ENCODE results near the gene TTR. TPM values are rescaled to one million over a fixed set of nuclear protein-coding genes. Genes with fewer than 3 reads are reported as not detected.

Gene TTR
- total and polyA plus RNA-seq, 2 donors (not counting 1 experiment from before 2014, with no cell fraction given), result not detected

GRCh38 chr18:31575515-31576257 is 16.0 kb upstream of the TTR start:
- DNase-seq (ENCODE audit: low read depth in 2 of 2), result no peak
- TF ChIP-seq EZH2 (IDR thresholded peaks at IDR 0.05; ENCODE audit: low read length, missing control alignments), result no peak
- TF ChIP-seq, protein P1, sequence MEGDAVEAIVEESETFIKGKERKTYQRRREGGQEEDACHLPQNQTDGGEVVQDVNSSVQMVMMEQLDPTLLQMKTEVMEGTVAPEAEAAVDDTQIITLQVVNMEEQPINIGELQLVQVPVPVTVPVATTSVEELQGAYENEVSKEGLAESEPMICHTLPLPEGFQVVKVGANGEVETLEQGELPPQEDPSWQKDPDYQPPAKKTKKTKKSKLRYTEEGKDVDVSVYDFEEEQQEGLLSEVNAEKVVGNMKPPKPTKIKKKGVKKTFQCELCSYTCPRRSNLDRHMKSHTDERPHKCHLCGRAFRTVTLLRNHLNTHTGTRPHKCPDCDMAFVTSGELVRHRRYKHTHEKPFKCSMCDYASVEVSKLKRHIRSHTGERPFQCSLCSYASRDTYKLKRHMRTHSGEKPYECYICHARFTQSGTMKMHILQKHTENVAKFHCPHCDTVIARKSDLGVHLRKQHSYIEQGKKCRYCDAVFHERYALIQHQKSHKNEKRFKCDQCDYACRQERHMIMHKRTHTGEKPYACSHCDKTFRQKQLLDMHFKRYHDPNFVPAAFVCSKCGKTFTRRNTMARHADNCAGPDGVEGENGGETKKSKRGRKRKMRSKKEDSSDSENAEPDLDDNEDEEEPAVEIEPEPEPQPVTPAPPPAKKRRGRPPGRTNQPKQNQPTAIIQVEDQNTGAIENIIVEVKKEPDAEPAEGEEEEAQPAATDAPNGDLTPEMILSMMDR (conservative IDR thresholded peaks at IDR 0.05 in 1 of 2, IDR thresholded peaks at IDR 0.05 in 1 of 2; ENCODE audit: low read depth in 1 of 2, low read length in 2 of 2), result no peak
- H2AFZ ChIP-seq (ENCODE audit: low read length), result no peak overlapping the region

DNA sequence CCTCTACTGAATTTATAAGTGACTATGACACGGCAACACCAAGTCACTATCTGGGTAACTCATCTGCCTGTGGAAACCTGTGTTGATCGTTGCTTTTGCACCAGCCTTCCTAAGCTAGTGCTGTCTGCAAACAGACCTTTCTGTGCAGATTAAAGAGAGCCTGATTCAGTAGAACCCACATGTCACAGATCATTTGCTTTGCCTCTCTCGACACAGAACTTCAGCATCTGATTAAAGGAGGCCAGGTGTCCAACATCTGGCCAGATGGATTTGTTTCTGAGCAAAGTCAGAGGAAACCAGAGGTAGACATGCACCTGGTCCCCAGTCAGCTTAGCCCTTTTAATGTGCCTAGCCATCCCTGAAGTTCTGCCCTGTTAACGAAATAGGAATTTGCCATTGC is 15.0 kb upstream of the TTR start:
- H3K27me3 ChIP-seq (ENCODE audit: control insufficient read depth, insufficient read depth, low read length), result no peaks in the 10 kb centered on the region
- TF ChIP-seq, protein P1 (conservative IDR thresholded peaks at IDR 0.05 in 1 of 2, IDR thresholded peaks at IDR 0.05 in 1 of 2; ENCODE audit: low read depth in 1 of 2, low read length in 2 of 2), result no peak
- TF ChIP-seq EZH2 (IDR thresholded peaks at IDR 0.05; ENCODE audit: low read length, missing control alignments), result no peak
- no peaks in the 10 kb centered on the region for H3K79me2 ChIP-seq (ENCODE audit: control insufficient read depth, insufficient read depth, low read length)
- no peak overlapping the region for H3K4me3 ChIP-seq (replicated peaks in 1 of 4; ENCODE audit: control extremely low read depth in 1 of 4, insufficient read depth in 1 of 4, low read depth in 3 of 4, low read length in 4 of 4)
- no peaks in the 10 kb centered on the region for H3K36me3 ChIP-seq (ENCODE audit: control insufficient read depth, insufficient read depth, low read length)
- no peak overlapping the region for H3K4me2 ChIP-seq (ENCODE audit: extremely low read depth, insufficient read depth, low read length)
- H3K9me3 ChIP-seq (ENCODE audit: control insufficient read depth, insufficient read depth, low read depth, low read length), result no peaks in the 10 kb centered on the region
- DNase-seq (ENCODE audit: low read depth in 2 of 2), result no peak
- H3K9ac ChIP-seq (ENCODE audit: insufficient read depth, low read length), result no peak overlapping the region
- H3K4me1 ChIP-seq (ENCODE audit: control insufficient read depth, extremely low read depth, insufficient read depth, low read length), result no peaks in the 10 kb centered on the region
- H4K20me1 ChIP-seq (ENCODE audit: control insufficient read depth, extremely low read depth, insufficient read depth, low read length), result no peaks in the 10 kb centered on the region
- no peak overlapping the region for H2AFZ ChIP-seq (ENCODE audit: low read length)
- H3K27ac ChIP-seq (ENCODE audit: insufficient read depth, low read length), result no peak overlapping the region

More at GRCh38 chr18:31575515-31576257, 16.0 kb upstream of the TTR start:
- H4K20me1 ChIP-seq (ENCODE audit: control insufficient read depth, extremely low read depth, insufficient read depth, low read length), result no peaks in the 10 kb centered on the region
- no peaks in the 10 kb centered on the region for H3K9me3 ChIP-seq (ENCODE audit: control insufficient read depth, insufficient read depth, low read depth, low read length)
- no peak overlapping the region for H3K4me2 ChIP-seq (ENCODE audit: extremely low read depth, insufficient read depth, low read length)
- no peaks in the 10 kb centered on the region for H3K36me3 ChIP-seq (ENCODE audit: control insufficient read depth, insufficient read depth, low read length)
- H3K27me3 ChIP-seq (ENCODE audit: control insufficient read depth, insufficient read depth, low read length), result no peaks in the 10 kb centered on the region
- no peak overlapping the region for H3K9ac ChIP-seq (ENCODE audit: insufficient read depth, low read length)
- H3K4me3 ChIP-seq (replicated peaks in 1 of 4; ENCODE audit: control extremely low read depth in 1 of 4, insufficient read depth in 1 of 4, low read depth in 3 of 4, low read length in 4 of 4), result no peak overlapping the region
- no peaks in the 10 kb centered on the region for H3K4me1 ChIP-seq (ENCODE audit: control insufficient read depth, extremely low read depth, insufficient read depth, low read length)
- H3K27ac ChIP-seq (ENCODE audit: insufficient read depth, low read length), result no peak overlapping the region
- H3K79me2 ChIP-seq (ENCODE audit: control insufficient read depth, insufficient read depth, low read length), result no peaks in the 10 kb centered on the region

- H3K36me3 ChIP-seq (ENCODE audit: control insufficient read depth, insufficient read depth, low read length), result no peaks in the 10 kb centered on the region
- H3K9ac ChIP-seq (ENCODE audit: insufficient read depth, low read length), result no peak overlapping the region
- H4K20me1 ChIP-seq (ENCODE audit: control insufficient read depth, extremely low read depth, insufficient read depth, low read length), result no peaks in the 10 kb centered on the region
- TF ChIP-seq EZH2 (IDR thresholded peaks at IDR 0.05; ENCODE audit: low read length, missing control alignments), result no peak
- TF ChIP-seq, protein P1 (conservative IDR thresholded peaks at IDR 0.05 in 1 of 2, IDR thresholded peaks at IDR 0.05 in 1 of 2; ENCODE audit: low read depth in 1 of 2, low read length in 2 of 2), result no peak
- no peak overlapping the region for H3K27ac ChIP-seq (ENCODE audit: insufficient read depth, low read length)
- H2AFZ ChIP-seq (ENCODE audit: low read length), result no peak overlapping the region
- no peaks in the 10 kb centered on the region for H3K27me3 ChIP-seq (ENCODE audit: control insufficient read depth, insufficient read depth, low read length)
- H3K9me3 ChIP-seq (ENCODE audit: control insufficient read depth, insufficient read depth, low read depth, low read length), result no peaks in the 10 kb centered on the region
- no peak for DNase-seq (ENCODE audit: low read depth in 2 of 2)
- H3K4me1 ChIP-seq (ENCODE audit: control insufficient read depth, extremely low read depth, insufficient read depth, low read length), result no peaks in the 10 kb centered on the region
- H3K4me2 ChIP-seq (ENCODE audit: extremely low read depth, insufficient read depth, low read length), result no peak overlapping the region
- no peaks in the 10 kb centered on the region for H3K79me2 ChIP-seq (ENCODE audit: control insufficient read depth, insufficient read depth, low read length)
- H3K4me3 ChIP-seq (replicated peaks in 1 of 4; ENCODE audit: control extremely low read depth in 1 of 4, insufficient read depth in 1 of 4, low read depth in 3 of 4, low read length in 4 of 4), result no peak overlapping the region
Observed at GRCh38 chr18:31577195-31577594, 14.5 kb upstream of the TTR start.
